Activated CD4-positive, alpha-beta memory T cell treated with anti-CD3 and anti-CD28 coated beads, Interleukin-2, amount 10 ng/mL, durations not matched to agents 7 days and 5 days (primary cell): Measurements from ENCODE around the gene ATG16L2. TPM values are rescaled to one million over a fixed set of nuclear protein-coding genes. Genes with fewer than 3 reads are reported as not detected.

ENCODE experiments used
- CTCF ChIA-PET: fragments of 350-600 bp; sonication (Branson Sonifier 250); formaldehyde crosslinking; loops from one replicate; lab custom pipeline; 2021; ENCODE audit warnings: antibody characterized with exemption, inconsistent platforms; lab: Charles Lee
- POLR2A ChIA-PET: fragments of 350-600 bp; sonication (Branson Sonifier 250); formaldehyde crosslinking; loops from one replicate; lab custom pipeline; 2021; ENCODE audit warnings: antibody characterized with exemption; lab: Charles Lee
- DNase-seq: peaks from one replicate; pipeline ENCODE4 v3.0.0-alpha.2; 2020
- H3K27ac Mint-ChIP-seq: one replicate; pipeline ENCODE4 v1.8.0; 2021; ENCODE audit warnings: mild to moderate bottlenecking, mixed read lengths
- H3K27me3 Mint-ChIP-seq: one replicate; pipeline ENCODE4 v1.8.0; 2021; ENCODE audit warnings: mixed read lengths
- H3K36me3 Mint-ChIP-seq: one replicate; pipeline ENCODE4 v1.8.0; 2021; ENCODE audit warnings: low read depth, mixed read lengths
- H3K4me1 Mint-ChIP-seq: one replicate; pipeline ENCODE4 v1.8.0; 2021; ENCODE audit warnings: mixed read lengths
- H3K4me3 Mint-ChIP-seq: one replicate; pipeline ENCODE4 v1.8.0; 2021; ENCODE audit warnings: mild to moderate bottlenecking, mixed read lengths
- H3K9me3 Mint-ChIP-seq: one replicate; pipeline ENCODE4 v1.8.0; 2021; ENCODE audit warnings: mixed read lengths
- total RNA-seq, 2 experiments: library from RNA; stranded (reverse); gene quantifications; one replicate each; pipeline ENCODE4 v1.2.3, GENCODE V29; 2021

Gene ATG16L2
- total RNA-seq, 2 experiments from 2014 or later: 135 to 137 TPM

- Mint-ChIP-seq H3K9me3 (no peaks in the 10 kb centered on the region), H3K4me3 (no peak overlapping the region), H3K27ac (no peak overlapping the region), H3K4me1 (peaks cover 6% of the 10 kb centered on the region), H3K36me3 (no peaks in the 10 kb centered on the region), H3K27me3 (peaks cover 8% of the 10 kb centered on the region)
- no peak for DNase-seq
- ChIA-PET POLR2A (interaction anchor here (1.2 to 1.4 kb wide), 2 partner anchors 11 to 50 kb away, joined by 3 to 4 read pairs; no protein-coding TSS in a partner anchor), CTCF (no interaction called here)
These were observed 38.7 kb upstream of the ATG16L2 start for GRCh38 chr11:72775288-72776110.

- H3K9me3 Mint-ChIP-seq: no peaks in the 10 kb centered on the region
- H3K4me1 Mint-ChIP-seq: peaks cover 6% of the 10 kb centered on the region
- CTCF ChIA-PET: interaction anchor here (0.6 kb wide), 1 partner anchor 51 kb away, joined by 3 read pairs; no protein-coding TSS in a partner anchor
- H3K36me3 Mint-ChIP-seq: no peaks in the 10 kb centered on the region
- no peak for DNase-seq
- POLR2A ChIA-PET: interaction anchor here (1.2 to 1.4 kb wide), 2 partner anchors 10 to 51 kb away, joined by 3 to 4 read pairs; no protein-coding TSS in a partner anchor
- H3K4me3 Mint-ChIP-seq: no peak overlapping the region
- no peak overlapping the region for H3K27ac Mint-ChIP-seq
- H3K27me3 Mint-ChIP-seq: peaks cover 11% of the 10 kb centered on the region
These were observed 37.9 kb upstream of the ATG16L2 start for GRCh38 chr11:72776117-72776843.

GRCh38 chr11:72776844-72777754, 37.1 kb upstream of the ATG16L2 start:
- ChIA-PET POLR2A (no interaction called here), CTCF (interaction anchor here (0.6 to 1.1 kb wide), 2 partner anchors 52 kb away, joined by 3 read pairs; no protein-coding TSS in a partner anchor)
- no peak overlapping the region for H3K4me3 Mint-ChIP-seq
- H3K27me3 Mint-ChIP-seq: peaks cover 11% of the 10 kb centered on the region
- no peaks in the 10 kb centered on the region for H3K36me3 Mint-ChIP-seq
- DNase-seq: no peak
- no peak overlapping the region for H3K27ac Mint-ChIP-seq
- H3K9me3 Mint-ChIP-seq: no peaks in the 10 kb centered on the region
- H3K4me1 Mint-ChIP-seq: peaks cover 9% of the 10 kb centered on the region

- POLR2A ChIA-PET: interaction anchor here (1.2 kb wide), 1 partner anchor 17 kb away, joined by 4 read pairs; no protein-coding TSS in a partner anchor
- no peaks in the 10 kb centered on the region for H3K36me3 Mint-ChIP-seq
- H3K27ac Mint-ChIP-seq: no peak overlapping the region
These were observed 36.4 kb upstream of the ATG16L2 start for GRCh38 chr11:72777755-72778278.

GRCh38 chr11:72778535-72779494, 35.4 kb upstream of the ATG16L2 start:
- Mint-ChIP-seq H3K27me3 (peaks cover 11% of the 10 kb centered on the region), H3K4me3 (no peak overlapping the region), H3K9me3 (no peaks in the 10 kb centered on the region), H3K4me1 (peaks cover 15% of the 10 kb centered on the region), H3K36me3 (no peaks in the 10 kb centered on the region), H3K27ac (no peak overlapping the region)
- POLR2A ChIA-PET: interaction anchor here (0.7 to 1.2 kb wide), 4 partner anchors 16 to 364 kb away, joined by 3 to 4 read pairs (median 4); no protein-coding TSS in a partner anchor
- CTCF ChIA-PET: no interaction called here
- no peak for DNase-seq

More at GRCh38 chr11:72777755-72778278, 36.4 kb upstream of the ATG16L2 start:
- CTCF ChIA-PET: interaction anchor here (1.1 kb wide), 1 partner anchor 53 kb away, joined by 3 read pairs; no protein-coding TSS in a partner anchor
- Mint-ChIP-seq H3K4me3 (no peak overlapping the region), H3K27me3 (peaks cover 11% of the 10 kb centered on the region), H3K4me1 (peaks cover 15% of the 10 kb centered on the region), H3K9me3 (no peaks in the 10 kb centered on the region)
- DNase-seq: no peak

DNA sequence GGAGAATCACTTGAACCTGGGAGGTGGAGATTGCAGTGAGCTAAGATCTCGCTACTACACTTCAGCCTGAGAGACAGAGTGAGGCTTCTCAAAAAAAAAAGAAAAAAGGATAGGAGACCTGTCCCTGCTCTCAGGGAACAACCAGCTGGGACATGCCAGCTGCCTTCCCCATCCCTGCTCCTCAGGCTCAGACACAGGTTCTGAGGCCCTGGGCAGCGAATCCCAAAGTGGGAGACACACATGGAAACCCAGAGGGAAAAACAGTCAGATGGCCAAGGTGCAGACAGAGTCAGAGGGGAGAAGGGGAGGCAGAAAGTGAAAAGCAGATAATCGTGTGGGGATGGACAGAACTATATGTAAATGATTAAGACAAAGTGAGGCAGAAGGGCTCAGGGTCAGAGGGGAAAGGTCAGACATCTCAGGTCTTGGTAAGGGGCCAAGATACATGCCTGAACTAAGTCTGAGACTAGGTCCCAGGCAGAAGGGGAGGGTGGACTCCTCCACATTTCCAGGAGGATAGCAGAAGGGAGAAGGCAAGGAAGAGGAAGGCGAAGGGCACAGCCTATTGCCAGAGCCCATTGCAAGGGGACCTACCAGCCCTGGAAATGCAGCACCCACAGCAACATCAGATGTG, 34.6 kb upstream of the ATG16L2 start:
- POLR2A ChIA-PET: interaction anchor here (0.7 to 1.2 kb wide), 3 partner anchors 22 to 363 kb away, joined by 3 to 4 read pairs (median 3); no protein-coding TSS in a partner anchor
- no peak for DNase-seq
- Mint-ChIP-seq H3K36me3 (no peaks in the 10 kb centered on the region), H3K4me3 (peak overlapping the region; percentile 21), H3K9me3 (no peaks in the 10 kb centered on the region), H3K27me3 (peaks cover 11% of the 10 kb centered on the region), H3K4me1 (peaks cover 15% of the 10 kb centered on the region), H3K27ac (no peak overlapping the region)
- CTCF ChIA-PET: no interaction called here

- Mint-ChIP-seq H3K27ac (no peak overlapping the region), H3K4me1 (peaks cover 15% of the 10 kb centered on the region), H3K4me3 (peak overlapping the region; percentile 64), H3K36me3 (no peaks in the 10 kb centered on the region), H3K9me3 (no peaks in the 10 kb centered on the region), H3K27me3 (peaks cover 11% of the 10 kb centered on the region)
- ChIA-PET CTCF (interaction anchor here (3.4 kb wide), 1 partner anchor 33 kb away, joined by 12 read pairs; the partner anchor contains the start of gene ATG16L2), POLR2A (interaction anchor here (1.2 to 1.5 kb wide), 2 partner anchors 9 to 42 kb away, joined by 3 to 5 read pairs; no protein-coding TSS in a partner anchor)
- DNase-seq: no peak
These were observed 33.7 kb upstream of the ATG16L2 start for GRCh38 chr11:72780296-72781062.

DNA sequence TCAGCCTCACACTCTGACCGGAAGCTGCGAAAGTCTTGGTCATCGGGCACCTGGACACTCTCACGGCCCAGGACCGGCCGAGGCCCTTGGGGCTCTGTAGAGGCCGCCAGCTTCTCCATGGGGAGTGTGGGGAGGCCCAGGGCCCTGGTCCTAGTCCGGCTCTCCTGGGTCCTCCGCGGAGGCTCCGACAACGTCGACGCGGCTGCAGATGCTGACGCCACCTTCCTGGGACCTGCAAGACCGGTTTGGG, 33.2 kb upstream of the ATG16L2 start:
- Mint-ChIP-seq H3K36me3 (no peaks in the 10 kb centered on the region), H3K4me1 (peaks cover 15% of the 10 kb centered on the region), H3K27ac (no peak overlapping the region), H3K9me3 (no peaks in the 10 kb centered on the region), H3K27me3 (peaks cover 11% of the 10 kb centered on the region), H3K4me3 (peak overlapping the region; percentile 64)
- ChIA-PET POLR2A (interaction anchor here (1.2 to 1.5 kb wide), 2 partner anchors 10 to 43 kb away, joined by 3 to 5 read pairs; no protein-coding TSS in a partner anchor), CTCF (interaction anchor here (3.4 kb wide), 1 partner anchor 32 kb away, joined by 12 read pairs; the partner anchor contains the start of gene ATG16L2)
- DNase-seq: no peak

GRCh38 chr11:72781313-72782080, 32.7 kb upstream of the ATG16L2 start:
- Mint-ChIP-seq H3K36me3 (no peaks in the 10 kb centered on the region), H3K27ac (no peak overlapping the region), H3K27me3 (peaks cover 11% of the 10 kb centered on the region), H3K9me3 (no peaks in the 10 kb centered on the region), H3K4me3 (peak overlapping the region; percentile 72), H3K4me1 (peaks cover 15% of the 10 kb centered on the region)
- ChIA-PET CTCF (interaction anchor here (1.5 to 3.4 kb wide), 4 partner anchors 32 to 97 kb away, joined by 3 to 12 read pairs (median 6); partner anchors contain the start of gene ATG16L2), POLR2A (interaction anchor here (1.0 to 2.0 kb wide), 9 partner anchors 8 to 114 kb away, joined by 3 to 8 read pairs (median 3); no protein-coding TSS in a partner anchor)
- DNase-seq: peak; percentile 42
